Epithelial cell of proximal tubule (primary cell): ENCODE results near the gene HHATL. TPM values are rescaled to one million over a fixed set of nuclear protein-coding genes. Genes with fewer than 3 reads are reported as not detected.
A peak's percentile ranks its signal among the peaks of the same experiment; 100 is the strongest.

Source experiments
- DNase-seq: peaks from one replicate; pipeline ENCODE4 v3.0.0-alpha.2; 2011; ENCODE audit warnings: low read depth
- H3K4me3 ChIP-seq: 2 replicates; pipeline ENCODE4 v1.5.1; 2011; ENCODE audit warnings: low read depth, mild to moderate bottlenecking, low read length
- CTCF ChIP-seq: conservative IDR thresholded peaks from 2 replicates; pipeline ENCODE4 v1.5.1; 2012; ENCODE audit warnings: low read depth, mild to moderate bottlenecking, low read length
- total RNA-seq: library from RNA; depleted of rRNA; stranded (reverse); fragments of >200 nt; gene quantifications from 2 replicates; pipeline ENCODE4 v1.2.3, GENCODE V29; 2015

HHATL gene
- total RNA-seq, 1 donor from 2014 or later = not detected

- no peak for DNase-seq
- H3K4me3 ChIP-seq = no peak overlapping the region
- TF ChIP-seq CTCF = no peak
These were observed 40.4 kb downstream of the HHATL start for GRCh38 chr3:42662037-42662812.

DNA sequence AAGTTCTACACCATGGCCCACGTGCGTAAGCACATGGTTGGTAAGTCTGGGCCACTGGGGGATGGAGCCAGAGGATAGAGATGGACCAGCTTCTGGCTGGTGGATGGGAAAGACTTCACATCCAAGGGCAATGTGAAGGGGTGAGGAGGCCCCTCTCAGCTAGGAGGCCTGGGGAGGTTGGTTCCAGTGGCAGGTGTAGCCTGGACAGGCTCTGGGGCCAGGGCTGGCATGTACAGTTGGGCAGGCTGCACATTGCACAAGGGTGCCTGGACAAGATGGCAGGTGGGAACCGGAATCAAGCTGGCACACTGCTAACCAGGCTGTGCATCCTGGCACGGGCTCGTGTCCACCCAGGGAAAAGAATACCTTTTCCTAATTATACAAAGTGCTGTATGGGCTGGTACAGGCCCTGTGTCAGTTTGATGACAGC, 41.0 kb downstream of the HHATL start:
- DNase-seq = no peak
- no peak overlapping the region for H3K4me3 ChIP-seq
- TF ChIP-seq CTCF = no peak

DNA sequence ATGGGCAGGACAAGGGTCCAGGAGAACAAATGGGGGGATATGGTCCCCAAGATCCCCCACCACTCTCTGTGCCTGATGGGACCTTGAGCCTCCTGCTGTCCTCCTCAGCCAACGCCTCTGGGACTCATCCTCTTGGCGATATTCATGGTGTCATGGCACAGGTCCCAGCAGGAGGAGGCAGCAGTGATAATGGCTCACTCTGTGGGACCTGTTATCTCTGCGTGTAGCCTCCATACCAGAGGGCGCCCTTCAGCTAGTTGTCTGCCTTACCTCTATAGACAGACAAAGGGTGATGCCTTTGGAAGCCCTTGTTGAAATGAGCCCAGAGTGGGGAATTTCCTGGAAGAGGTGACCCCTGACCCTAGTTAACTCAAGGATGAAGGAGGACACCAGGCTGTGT, 41.7 kb downstream of the HHATL start:
- peak; percentile 23 for TF ChIP-seq CTCF
- no peak overlapping the region for H3K4me3 ChIP-seq

DNA sequence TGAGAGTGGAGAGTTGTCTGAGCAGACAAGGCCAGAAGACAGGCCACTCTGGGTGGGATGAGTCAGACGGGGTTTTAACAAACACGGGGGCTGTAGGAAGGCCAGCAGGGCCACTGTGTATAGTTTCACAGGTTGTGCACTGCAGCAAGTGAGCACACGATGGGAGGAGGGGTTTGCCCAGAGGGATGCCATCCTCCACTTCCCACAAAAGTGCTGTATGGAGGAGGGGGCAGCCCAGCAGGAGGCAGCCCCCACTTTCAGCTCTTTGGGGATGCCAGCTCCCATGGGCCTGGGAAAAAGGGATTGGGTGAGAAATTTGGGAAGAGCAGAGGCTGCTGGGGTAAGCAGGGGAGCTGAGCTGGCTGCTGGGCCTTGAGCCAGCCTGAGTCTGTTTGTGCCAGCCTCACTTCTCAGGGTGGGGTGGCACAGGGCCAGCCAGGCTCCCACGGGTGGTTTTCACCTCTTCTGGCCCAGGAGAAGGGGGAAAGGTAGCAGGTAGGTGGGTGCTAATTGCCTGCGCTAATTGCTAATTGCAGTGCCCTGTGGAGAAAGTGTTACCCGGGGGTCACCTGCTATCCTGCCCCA, 42.4 kb downstream of the HHATL start:
- no peak for TF ChIP-seq CTCF
- H3K4me3 ChIP-seq = no peak overlapping the region
- DNase-seq = no peak

More for the DNA sequence above, 41.7 kb downstream of the HHATL start:
- DNase-seq = no peak

DNA sequence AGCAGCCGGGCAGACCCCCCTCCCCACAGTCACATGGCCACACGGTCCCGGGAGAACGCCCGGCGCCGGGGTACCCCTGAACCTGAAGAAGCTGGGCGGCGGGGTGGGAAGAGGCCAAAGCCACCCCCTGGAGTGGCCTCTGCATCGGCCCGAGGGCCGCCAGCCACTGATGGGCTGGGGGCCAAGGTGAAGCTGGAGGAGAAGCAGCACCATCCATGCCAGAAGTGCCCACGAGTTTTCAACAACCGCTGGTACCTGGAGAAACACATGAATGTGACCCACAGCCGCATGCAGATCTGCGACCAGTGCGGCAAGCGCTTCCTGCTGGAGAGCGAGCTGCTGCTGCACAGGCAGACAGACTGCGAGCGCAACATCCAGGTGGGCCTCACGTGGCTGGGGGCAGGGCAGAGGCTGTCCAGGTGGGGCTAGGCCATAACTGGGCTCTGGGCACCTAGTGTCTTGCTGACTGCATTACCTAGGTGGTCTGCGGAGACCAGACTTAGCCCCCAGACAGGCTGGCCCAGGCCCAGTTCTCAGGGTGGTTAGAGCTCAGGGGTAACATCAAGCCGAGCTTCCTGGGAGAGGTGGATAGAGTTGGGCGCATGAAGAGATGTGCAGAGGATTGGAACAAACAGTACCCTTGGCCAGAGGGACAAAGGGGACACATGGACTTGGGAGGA, 43.0 kb downstream of the HHATL start:
- TF ChIP-seq CTCF = no peak
- no peak overlapping the region for H3K4me3 ChIP-seq

DNA sequence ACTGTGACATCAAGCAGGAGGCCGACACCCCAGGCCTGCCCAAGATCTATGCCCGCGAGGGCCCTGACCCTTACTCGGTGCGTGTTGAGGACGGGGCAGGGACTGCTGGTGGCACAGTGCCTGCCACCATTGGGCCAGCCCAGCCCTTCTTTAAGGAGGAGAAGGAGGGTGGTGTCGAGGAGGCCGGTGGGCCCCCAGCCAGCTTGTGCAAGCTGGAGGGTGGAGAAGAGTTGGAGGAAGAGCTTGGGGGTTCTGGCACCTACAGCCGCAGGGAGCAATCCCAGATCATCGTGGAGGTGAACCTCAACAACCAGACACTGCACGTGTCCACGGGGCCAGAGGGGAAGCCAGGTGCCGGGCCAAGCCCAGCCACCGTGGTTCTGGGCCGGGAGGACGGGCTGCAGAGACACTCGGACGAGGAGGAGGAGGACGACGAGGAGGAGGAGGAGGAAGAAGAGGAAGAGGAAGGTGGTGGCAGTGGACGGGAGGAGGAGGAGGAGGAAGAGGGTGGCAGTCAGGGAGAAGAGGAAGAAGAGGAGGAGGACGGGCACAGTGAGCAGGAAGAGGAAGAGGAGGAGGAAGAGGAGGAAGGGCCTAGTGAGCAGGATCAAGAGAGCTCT, 43.7 kb downstream of the HHATL start:
- DNase-seq = no peak
- H3K4me3 ChIP-seq = no peak overlapping the region
- no peak for TF ChIP-seq CTCF

More for the DNA sequence above, 43.0 kb downstream of the HHATL start:
- no peak for DNase-seq
